Activated CD4-positive, alpha-beta memory T cell treated with anti-CD3 and anti-CD28 coated beads, Interleukin-2, amount 10 ng/mL, durations not matched to agents 7 days and 5 days (primary cell): Measurements from ENCODE around the gene SLC8A2. TPM values are rescaled to one million over a fixed set of nuclear protein-coding genes. Genes with fewer than 3 reads are reported as not detected.
"Not testable (repeated sequence)": the region's sequence is repeated elsewhere in the genome, so short reads cannot be mapped to it uniquely, and the experiment has no call there.

ENCODE experiments used
- CTCF ChIA-PET: fragments of 350-600 bp; sonication (Branson Sonifier 250); formaldehyde crosslinking; loops from one replicate; lab custom pipeline; 2021; ENCODE audit warnings: antibody characterized with exemption, inconsistent platforms; lab: Charles Lee
- POLR2A ChIA-PET: fragments of 350-600 bp; sonication (Branson Sonifier 250); formaldehyde crosslinking; loops from one replicate; lab custom pipeline; 2021; ENCODE audit warnings: antibody characterized with exemption; lab: Charles Lee
- DNase-seq: peaks from one replicate; pipeline ENCODE4 v3.0.0-alpha.2; 2020
- H3K27ac Mint-ChIP-seq: one replicate; pipeline ENCODE4 v1.8.0; 2021; ENCODE audit warnings: mild to moderate bottlenecking, mixed read lengths
- H3K27me3 Mint-ChIP-seq: one replicate; pipeline ENCODE4 v1.8.0; 2021; ENCODE audit warnings: mixed read lengths
- H3K36me3 Mint-ChIP-seq: one replicate; pipeline ENCODE4 v1.8.0; 2021; ENCODE audit warnings: low read depth, mixed read lengths
- H3K4me1 Mint-ChIP-seq: one replicate; pipeline ENCODE4 v1.8.0; 2021; ENCODE audit warnings: mixed read lengths
- H3K4me3 Mint-ChIP-seq: one replicate; pipeline ENCODE4 v1.8.0; 2021; ENCODE audit warnings: mild to moderate bottlenecking, mixed read lengths
- H3K9me3 Mint-ChIP-seq: one replicate; pipeline ENCODE4 v1.8.0; 2021; ENCODE audit warnings: mixed read lengths
- total RNA-seq, 2 experiments: library from RNA; stranded (reverse); gene quantifications; one replicate each; pipeline ENCODE4 v1.2.3, GENCODE V29; 2021

SLC8A2 gene
- total RNA-seq, 2 experiments from 2014 or later = not detected

DNA sequence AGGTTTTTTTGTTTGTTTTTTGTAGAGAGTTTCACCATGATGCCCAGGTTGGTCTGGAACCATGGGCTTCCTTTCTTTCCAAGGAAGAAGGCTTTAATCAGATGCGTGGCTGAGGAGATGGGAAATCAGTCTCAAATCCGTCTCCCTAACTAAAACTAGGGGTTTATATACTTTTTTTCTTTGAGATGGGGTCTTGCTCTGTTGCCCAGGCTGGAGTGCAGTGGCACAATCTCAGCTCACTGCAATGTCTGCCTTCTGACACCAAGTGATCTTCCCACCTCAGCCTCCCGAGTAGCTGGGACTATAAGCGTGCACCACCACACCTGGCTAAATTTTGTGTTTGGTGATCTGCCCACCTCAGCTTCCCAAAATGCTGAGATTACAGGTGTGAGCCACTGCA lies 87.2 kb downstream of the SLC8A2 start:
- H3K27ac Mint-ChIP-seq, CTCF ChIA-PET, DNase-seq, POLR2A ChIA-PET, H3K9me3 Mint-ChIP-seq, H3K27me3 Mint-ChIP-seq, H3K4me3 Mint-ChIP-seq: not testable (repeated sequence)
- Mint-ChIP-seq H3K4me1 (peaks cover 24% of the 10 kb centered on the region), H3K36me3 (peaks cover 21% of the 10 kb centered on the region)

DNA sequence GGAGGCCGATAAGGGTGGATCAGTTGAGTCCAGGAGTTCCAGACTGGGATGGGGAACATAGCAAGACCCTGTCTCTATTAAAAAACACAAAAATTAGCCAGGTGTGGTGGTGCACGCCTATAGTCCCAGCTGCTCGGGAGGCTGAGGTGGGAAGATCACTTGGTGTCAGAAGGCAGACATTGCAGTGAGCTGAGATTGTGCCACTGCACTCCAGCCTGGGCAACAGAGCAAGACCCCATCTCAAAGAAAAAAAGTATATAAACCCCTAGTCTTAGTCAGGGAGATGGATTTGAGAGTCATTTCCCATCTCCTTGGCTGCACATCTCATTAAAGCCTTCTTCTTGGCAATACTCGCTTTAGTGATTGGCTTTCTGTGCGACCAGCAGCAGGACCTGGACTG lies 87.8 kb downstream of the SLC8A2 start:
- DNase-seq, H3K4me3 Mint-ChIP-seq, H3K9me3 Mint-ChIP-seq, H3K27me3 Mint-ChIP-seq, H3K27ac Mint-ChIP-seq: not testable (repeated sequence)
- POLR2A ChIA-PET = interaction anchor here (1.2 kb wide), 1 partner anchor 44 kb away, joined by 3 read pairs; no protein-coding TSS in a partner anchor
- Mint-ChIP-seq H3K36me3 (peaks cover 21% of the 10 kb centered on the region), H3K4me1 (peaks cover 20% of the 10 kb centered on the region)
- CTCF ChIA-PET = interaction anchor here (2.5 kb wide), 1 partner anchor 35 kb away, joined by 5 read pairs; the partner anchor contains the start of gene DHX34

DNA sequence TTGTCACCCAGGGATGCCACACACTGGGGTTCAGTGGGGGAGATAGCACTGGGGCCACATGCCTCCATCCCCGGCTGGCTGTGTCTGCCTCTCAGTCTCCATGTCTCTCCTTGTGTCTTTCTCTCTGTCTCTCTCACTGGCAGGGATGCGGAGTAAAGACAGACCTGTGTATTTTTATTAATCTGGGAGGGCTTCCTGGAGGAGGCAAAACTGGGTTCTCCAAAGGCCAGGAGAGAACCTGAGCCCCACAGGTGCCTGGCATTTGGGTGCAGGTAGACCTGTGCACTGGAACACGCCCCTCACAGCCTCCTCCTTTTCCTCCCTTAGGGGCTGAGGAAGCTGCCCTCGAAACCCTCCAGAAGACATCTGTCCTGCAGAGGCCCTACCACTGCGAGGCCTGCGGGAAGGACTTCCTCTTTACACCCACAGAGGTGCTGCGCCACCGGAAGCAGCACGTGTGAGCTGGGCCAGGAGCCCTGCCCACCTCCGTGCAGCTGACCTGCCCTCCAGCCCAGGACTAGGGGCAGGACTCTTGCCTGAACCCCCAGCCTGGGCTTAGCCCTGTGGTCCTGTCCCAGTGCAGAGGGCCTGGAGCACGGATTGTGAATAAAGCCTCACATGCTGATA lies 89.9 kb downstream of the SLC8A2 start:
- POLR2A ChIA-PET = interaction anchor here (0.6 to 0.9 kb wide), 2 partner anchors 8 to 10 kb away, joined by 3 read pairs; no protein-coding TSS in a partner anchor

DNA sequence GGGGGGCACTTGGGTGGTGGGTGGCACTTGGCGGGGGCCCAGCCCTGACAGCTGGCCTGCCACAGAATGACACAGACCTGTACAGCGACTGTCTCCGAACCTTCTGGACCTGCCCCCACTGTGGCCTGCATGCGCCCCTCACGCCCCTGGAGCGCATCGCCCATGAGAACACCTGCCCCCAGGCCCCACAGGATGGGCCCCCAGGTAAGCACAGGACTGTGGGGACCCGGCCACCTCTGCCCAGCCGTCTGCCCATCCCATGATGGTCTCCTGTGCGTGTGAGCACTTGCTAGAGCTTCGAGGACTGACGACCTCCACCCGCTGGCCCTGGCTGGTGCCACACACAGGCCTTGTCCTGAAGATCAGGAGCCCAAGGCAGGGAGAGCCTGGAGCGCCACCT lies 90.6 kb downstream of the SLC8A2 start:
- H3K4me3 Mint-ChIP-seq = no peak overlapping the region
- POLR2A ChIA-PET = interaction anchor here (0.6 to 0.9 kb wide), 2 partner anchors 9 to 11 kb away, joined by 3 read pairs; no protein-coding TSS in a partner anchor
- H3K36me3 Mint-ChIP-seq = peaks cover 21% of the 10 kb centered on the region
- CTCF ChIA-PET = no interaction called here
- H3K9me3 Mint-ChIP-seq = no peaks in the 10 kb centered on the region
- peaks cover 3% of the 10 kb centered on the region for H3K27me3 Mint-ChIP-seq
- peak overlapping the region; percentile 48 for H3K27ac Mint-ChIP-seq
- DNase-seq = no peak
- peaks cover 20% of the 10 kb centered on the region for H3K4me1 Mint-ChIP-seq

More for the DNA sequence above, 89.9 kb downstream of the SLC8A2 start:
- Mint-ChIP-seq H3K27ac (peak overlapping the region; percentile 48), H3K4me3 (no peak overlapping the region), H3K9me3 (no peaks in the 10 kb centered on the region), H3K4me1 (peaks cover 20% of the 10 kb centered on the region), H3K27me3 (peaks cover 3% of the 10 kb centered on the region), H3K36me3 (peaks cover 21% of the 10 kb centered on the region)
- CTCF ChIA-PET = interaction anchor here (1.7 to 2.5 kb wide), 2 partner anchors 33 to 46 kb away, joined by 5 to 8 read pairs; partner anchors contain the start of gene DHX34
- peak; percentile 54 for DNase-seq

DNA sequence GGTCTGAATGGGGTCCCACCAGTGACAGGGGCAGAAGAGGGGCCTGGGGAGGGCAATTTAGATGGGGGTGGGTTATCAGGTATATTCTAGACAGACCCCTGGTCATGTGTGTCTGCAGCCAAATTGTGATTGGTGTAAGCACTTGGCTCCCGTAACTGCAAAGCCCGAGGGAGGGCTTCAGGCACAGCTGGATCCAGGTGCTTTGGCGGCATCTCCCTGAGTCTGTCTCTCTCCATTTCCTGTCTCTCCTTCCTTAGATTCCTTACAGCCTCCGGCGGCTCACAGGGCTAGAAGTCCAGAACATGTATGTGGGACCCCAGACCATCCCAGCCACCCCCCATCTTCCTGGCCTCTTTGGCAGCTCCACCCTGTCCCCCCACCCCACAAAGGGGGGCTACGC lies 91.1 kb downstream of the SLC8A2 start:
- H3K4me1 Mint-ChIP-seq = peaks cover 20% of the 10 kb centered on the region
- H3K27me3 Mint-ChIP-seq = peaks cover under 1% of the 10 kb centered on the region
- no peaks in the 10 kb centered on the region for H3K9me3 Mint-ChIP-seq
- no peak overlapping the region for H3K4me3 Mint-ChIP-seq
- DNase-seq = no peak
- H3K36me3 Mint-ChIP-seq = peaks cover 24% of the 10 kb centered on the region
- no peak overlapping the region for H3K27ac Mint-ChIP-seq
- ChIA-PET CTCF (no interaction called here), POLR2A (no interaction called here)

DNA sequence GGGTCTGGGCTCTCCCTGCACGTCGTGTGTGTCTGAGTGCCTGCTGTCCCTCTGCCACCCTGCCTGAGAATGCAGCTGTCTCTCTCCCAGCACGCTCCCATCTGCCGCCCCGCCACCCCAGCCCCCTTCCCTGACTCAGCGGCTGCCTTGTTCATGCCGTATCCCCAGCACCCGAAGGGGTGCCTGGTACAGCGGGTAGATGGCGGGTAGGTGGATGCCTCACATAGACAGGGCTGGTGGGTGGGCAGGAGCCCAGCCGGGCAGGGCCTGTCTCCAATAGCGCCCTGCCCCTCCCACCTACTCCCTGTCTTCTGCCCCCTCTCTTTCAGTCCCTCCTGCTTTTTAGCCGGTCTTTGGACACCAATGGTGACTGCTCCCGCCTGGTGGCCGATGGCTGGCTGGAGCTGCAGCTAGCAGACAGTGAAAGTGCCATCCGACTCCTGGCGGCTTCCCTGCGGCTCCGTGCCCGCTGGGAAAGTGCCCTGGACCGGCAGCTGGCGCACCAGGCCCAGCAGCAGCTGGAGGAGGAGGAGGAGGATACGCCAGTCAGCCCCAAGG lies 92.2 kb downstream of the SLC8A2 start:
- Mint-ChIP-seq H3K36me3 (peaks cover 24% of the 10 kb centered on the region), H3K4me1 (peaks cover 20% of the 10 kb centered on the region), H3K4me3 (no peak overlapping the region), H3K27me3 (no peaks in the 10 kb centered on the region), H3K9me3 (no peaks in the 10 kb centered on the region), H3K27ac (no peak overlapping the region)
- CTCF ChIA-PET = no interaction called here
- no peak for DNase-seq
- POLR2A ChIA-PET = no interaction called here

DNA sequence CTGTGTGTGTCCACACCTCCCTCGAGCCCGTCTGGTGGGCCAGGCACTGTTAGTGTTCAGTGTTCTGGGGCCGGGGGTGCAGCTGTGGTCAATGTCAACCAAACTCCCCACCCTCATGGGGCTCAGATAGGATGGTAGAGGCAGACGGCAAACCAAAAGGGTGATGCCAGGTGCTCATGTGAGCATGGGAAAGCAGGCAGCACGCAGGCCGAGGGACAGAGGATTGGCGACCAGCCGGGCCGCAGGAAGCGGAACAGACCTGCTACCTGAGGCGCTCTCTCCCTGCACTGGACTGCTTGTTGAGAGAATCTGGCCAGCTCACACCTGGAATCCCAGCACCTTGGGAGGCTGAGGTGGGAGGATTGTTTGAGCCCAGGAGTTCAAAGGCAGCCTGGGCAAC lies 93.4 kb downstream of the SLC8A2 start:
- CTCF ChIA-PET = interaction anchor here (0.9 to 1.5 kb wide), 3 partner anchors 10 to 83 kb away, joined by 3 to 4 read pairs (median 4); partner anchors contain the start of gene DHX34
- Mint-ChIP-seq H3K27me3 (no peaks in the 10 kb centered on the region), H3K4me1 (peaks cover 15% of the 10 kb centered on the region), H3K27ac (no peak overlapping the region), H3K9me3 (no peaks in the 10 kb centered on the region), H3K4me3 (no peak overlapping the region), H3K36me3 (peaks cover 24% of the 10 kb centered on the region)
- DNase-seq = no peak
- POLR2A ChIA-PET = no interaction called here

Other genes starting within 250 kb of the SLC8A2 start
- 10 to 100 TPM; 17.3 to 19.0 TPM for gene BBC3, start 240.7 kb downstream of the SLC8A2 start, total RNA-seq
- gene CCDC9, start 215.4 kb downstream of the SLC8A2 start, total RNA-seq = 10 to 100 TPM; 29.9 to 30.2 TPM
- gene INAFM1, start 197.0 kb downstream of the SLC8A2 start, total RNA-seq = 10 to 100 TPM; 12.6 to 13.9 TPM
- gene C5AR1, start 162.0 kb downstream of the SLC8A2 start, total RNA-seq = not detected
- 1 to 10 TPM; 4.7 to 5.5 TPM for gene C5AR2, start 139.7 kb downstream of the SLC8A2 start, total RNA-seq
- gene DHX34, start 122.6 kb downstream of the SLC8A2 start, total RNA-seq = 10 to 100 TPM; 10.3 to 10.5 TPM
- under 1 TPM in 1 of 2 experiments, not detected in 1; 0.18 TPM for gene MEIS3, start 52.4 kb downstream of the SLC8A2 start, total RNA-seq
- 1 to 10 TPM; 6.6 to 7.7 TPM for gene KPTN, start 12.3 kb upstream of the SLC8A2 start, total RNA-seq
- gene NAPA, start 43.2 kb upstream of the SLC8A2 start, total RNA-seq = 100 to 1,000 TPM; 117 to 119 TPM
- under 1 TPM; 0.15 to 0.20 TPM for gene ZNF541, start 101.3 kb upstream of the SLC8A2 start, total RNA-seq
- 10 to 100 TPM; 20.2 to 23.3 TPM for gene BICRA, start 137.2 kb upstream of the SLC8A2 start, total RNA-seq
- not detected for gene EHD2, start 241.5 kb upstream of the SLC8A2 start, total RNA-seq